ENCODE measurements around the gene FREM1.

GRCh38 chr9:14797435-14797834 lies 112.8 kb downstream of the FREM1 start:
- TF ChIP-seq POLR2A (IDR thresholded peaks at IDR 0.05) = no peak
- TF ChIP-seq, protein P1, sequence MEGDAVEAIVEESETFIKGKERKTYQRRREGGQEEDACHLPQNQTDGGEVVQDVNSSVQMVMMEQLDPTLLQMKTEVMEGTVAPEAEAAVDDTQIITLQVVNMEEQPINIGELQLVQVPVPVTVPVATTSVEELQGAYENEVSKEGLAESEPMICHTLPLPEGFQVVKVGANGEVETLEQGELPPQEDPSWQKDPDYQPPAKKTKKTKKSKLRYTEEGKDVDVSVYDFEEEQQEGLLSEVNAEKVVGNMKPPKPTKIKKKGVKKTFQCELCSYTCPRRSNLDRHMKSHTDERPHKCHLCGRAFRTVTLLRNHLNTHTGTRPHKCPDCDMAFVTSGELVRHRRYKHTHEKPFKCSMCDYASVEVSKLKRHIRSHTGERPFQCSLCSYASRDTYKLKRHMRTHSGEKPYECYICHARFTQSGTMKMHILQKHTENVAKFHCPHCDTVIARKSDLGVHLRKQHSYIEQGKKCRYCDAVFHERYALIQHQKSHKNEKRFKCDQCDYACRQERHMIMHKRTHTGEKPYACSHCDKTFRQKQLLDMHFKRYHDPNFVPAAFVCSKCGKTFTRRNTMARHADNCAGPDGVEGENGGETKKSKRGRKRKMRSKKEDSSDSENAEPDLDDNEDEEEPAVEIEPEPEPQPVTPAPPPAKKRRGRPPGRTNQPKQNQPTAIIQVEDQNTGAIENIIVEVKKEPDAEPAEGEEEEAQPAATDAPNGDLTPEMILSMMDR (IDR thresholded peaks at IDR 0.05) = no peak
- no peak for TF ChIP-seq EP300 (IDR thresholded peaks at IDR 0.05)
